ENCODE data around the gene CAMTA1. TPM values are rescaled to one million over a fixed set of nuclear protein-coding genes. Genes with fewer than 3 reads are reported as not detected.
A peak's percentile ranks its signal among the peaks of the same experiment; 100 is the strongest.

CAMTA1 gene
- total RNA-seq, 1 donor = 56.1 TPM

DNA sequence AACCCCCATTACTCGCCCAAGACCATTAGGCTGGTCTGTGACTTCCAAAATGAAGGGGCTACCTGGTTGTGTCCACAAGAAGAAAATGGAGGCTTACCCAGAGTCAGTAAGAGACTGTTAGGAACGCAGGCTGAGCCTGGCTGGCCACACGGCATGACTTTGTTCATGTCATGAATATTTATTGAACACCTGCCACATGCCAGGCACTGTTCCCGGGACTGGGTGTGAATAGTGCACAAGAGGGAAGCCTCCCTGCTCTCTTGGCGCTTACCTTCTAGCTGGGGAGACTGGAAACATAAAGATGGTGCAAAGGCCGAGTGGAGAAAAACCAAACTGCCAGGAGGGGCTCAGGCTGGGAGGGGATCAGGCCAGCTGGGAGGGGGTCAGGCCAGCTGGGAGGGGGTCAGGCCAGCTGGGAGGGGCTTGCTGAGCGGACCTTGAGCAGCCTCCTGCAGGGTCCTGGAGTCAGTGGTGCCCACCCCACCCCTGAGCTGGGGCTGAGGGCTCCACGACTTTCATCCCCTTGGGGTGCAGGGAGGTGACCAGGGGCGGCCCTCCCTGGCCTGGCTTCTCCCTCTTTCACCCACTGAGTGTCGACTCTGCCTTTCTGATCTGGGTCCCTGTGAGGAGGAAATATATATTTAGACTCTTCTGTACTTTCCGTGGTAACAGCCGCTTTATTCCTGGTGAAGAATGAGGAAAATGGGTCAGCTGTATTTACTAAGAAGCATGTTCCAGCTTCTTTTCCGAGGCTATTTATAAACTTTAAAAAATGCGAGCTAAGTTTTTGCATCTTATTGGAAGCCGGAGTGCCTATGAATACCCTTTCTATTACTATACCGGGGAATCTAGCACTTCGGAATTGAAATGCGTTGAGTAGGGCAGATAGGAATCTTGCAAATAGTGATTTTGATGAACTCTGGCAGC, 139.0 kb downstream of the CAMTA1 start:
- TF ChIP-seq, protein P1, sequence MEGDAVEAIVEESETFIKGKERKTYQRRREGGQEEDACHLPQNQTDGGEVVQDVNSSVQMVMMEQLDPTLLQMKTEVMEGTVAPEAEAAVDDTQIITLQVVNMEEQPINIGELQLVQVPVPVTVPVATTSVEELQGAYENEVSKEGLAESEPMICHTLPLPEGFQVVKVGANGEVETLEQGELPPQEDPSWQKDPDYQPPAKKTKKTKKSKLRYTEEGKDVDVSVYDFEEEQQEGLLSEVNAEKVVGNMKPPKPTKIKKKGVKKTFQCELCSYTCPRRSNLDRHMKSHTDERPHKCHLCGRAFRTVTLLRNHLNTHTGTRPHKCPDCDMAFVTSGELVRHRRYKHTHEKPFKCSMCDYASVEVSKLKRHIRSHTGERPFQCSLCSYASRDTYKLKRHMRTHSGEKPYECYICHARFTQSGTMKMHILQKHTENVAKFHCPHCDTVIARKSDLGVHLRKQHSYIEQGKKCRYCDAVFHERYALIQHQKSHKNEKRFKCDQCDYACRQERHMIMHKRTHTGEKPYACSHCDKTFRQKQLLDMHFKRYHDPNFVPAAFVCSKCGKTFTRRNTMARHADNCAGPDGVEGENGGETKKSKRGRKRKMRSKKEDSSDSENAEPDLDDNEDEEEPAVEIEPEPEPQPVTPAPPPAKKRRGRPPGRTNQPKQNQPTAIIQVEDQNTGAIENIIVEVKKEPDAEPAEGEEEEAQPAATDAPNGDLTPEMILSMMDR (IDR thresholded peaks at IDR 0.05; ENCODE audit: insufficient read depth, low read depth, low read length) = no peak
- no peak for DNase-seq (ENCODE audit: low read depth)
- no peak overlapping the region for H3K4me3 ChIP-seq (ENCODE audit: low read depth, low read length)

DNA sequence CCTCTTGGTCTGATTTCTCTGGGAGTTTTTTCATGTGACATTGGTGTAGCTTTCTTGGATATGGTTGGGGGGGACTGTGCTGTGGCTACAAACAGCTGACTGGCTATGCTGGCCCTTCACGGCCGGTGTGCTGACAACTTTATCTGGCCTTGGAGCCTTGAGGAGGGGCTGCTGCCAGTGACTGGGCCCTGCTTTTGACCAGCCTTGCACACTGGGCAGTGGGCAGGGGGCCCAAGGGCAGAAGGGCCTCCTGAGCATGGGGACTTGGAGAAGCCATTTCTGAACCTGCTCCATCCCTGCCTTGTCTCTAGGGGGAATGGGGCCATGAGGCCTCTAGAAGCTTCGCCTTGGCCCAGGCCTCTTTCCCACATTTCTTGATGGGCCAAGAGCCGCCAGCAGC, 139.6 kb downstream of the CAMTA1 start:
- no peak overlapping the region for H3K4me3 ChIP-seq (ENCODE audit: low read depth, low read length)
- DNase-seq (ENCODE audit: low read depth) = no peak
- TF ChIP-seq, protein P1 (IDR thresholded peaks at IDR 0.05; ENCODE audit: insufficient read depth, low read depth, low read length) = no peak

DNA sequence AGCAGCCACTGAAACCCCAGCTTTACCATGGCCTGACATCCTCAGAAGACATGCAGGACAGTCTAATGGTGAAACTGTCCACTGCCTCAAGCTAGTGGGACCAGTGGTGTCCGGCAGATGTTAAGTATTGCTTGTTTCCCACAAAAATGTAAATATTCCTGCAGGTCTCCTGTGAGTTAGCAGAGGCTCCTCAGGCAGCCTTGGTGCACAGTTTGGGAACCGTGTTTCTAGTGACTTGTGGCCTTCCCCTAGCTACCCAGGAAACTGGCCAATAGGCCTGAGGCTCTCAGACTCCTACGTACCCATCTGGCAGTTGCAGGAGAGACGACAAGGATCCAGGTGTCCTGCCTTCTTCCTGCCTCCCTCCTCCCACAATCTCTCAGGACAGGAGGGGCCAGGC, 142.4 kb downstream of the CAMTA1 start:
- no peak overlapping the region for H3K4me3 ChIP-seq (ENCODE audit: low read depth, low read length)
- peak; percentile 40 for DNase-seq (ENCODE audit: low read depth)
- TF ChIP-seq, protein P1 (IDR thresholded peaks at IDR 0.05; ENCODE audit: insufficient read depth, low read depth, low read length) = no peak

DNA sequence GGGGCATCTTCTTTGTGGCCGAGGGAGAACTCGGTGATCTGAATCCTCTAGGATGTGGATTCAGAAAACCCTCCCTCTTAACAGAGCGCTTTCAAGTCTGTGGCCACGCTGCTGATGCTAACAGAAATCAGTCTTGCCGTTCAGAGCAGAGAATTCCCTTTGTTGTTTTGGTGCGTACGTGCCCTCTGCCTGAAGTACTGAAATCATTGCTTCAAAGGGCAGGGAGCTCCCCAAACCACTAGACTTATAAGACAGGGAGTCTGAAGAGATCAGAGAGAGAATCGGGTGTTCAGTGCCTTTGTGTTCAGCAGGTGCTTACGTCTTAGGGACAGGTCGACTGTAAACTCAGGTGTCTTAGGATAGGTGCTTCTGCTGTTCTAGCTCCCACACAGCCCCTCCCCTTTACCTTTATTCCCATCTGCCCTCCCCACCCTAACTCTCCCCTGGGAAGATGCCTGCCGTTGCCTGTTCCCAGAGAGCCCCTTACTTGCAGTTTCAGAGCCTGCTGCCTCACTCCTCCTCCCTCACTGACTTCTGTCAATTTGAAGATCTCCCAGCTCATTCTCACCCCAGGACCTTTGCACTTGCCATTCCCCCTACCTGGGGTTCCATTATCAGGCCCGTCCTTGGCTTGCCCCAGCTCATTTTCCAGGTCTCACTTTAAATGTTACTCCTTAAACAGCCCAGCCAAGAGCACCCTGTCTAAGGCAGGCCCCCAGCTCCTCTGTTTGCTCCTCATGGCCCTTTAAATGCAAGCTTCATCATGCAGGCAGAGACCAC, 143.0 kb downstream of the CAMTA1 start:
- no peak for DNase-seq (ENCODE audit: low read depth)
- no peak overlapping the region for H3K4me3 ChIP-seq (ENCODE audit: low read depth, low read length)
- TF ChIP-seq, protein P1 (IDR thresholded peaks at IDR 0.05; ENCODE audit: insufficient read depth, low read depth, low read length) = no peak

DNA sequence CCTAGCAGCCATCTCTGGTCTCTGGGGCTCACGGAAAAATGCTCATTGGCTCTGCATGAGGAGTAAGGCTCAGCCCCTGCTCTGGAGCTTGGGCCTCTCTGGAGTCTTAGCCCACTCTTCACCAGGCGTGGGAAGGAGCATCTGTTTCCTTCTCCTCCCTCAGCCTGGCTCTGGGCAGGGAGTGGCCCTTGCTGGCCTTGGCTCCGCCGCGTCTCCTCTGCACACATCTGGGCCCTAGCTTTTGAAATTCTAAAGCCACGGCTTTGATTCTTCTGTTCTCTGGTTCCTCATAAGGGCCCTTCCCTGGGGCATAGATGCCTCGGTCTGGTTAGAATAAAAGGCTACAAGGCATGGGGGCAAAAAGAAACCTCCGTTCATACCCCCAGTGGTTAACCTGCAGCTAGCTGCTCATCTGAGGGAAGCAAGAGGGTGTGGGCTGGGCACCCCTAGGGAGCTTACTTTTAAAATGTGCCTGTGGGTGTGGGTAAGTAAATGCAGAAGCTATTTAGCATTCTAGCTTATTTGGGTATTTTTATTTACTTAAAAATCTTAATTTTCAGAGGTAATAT, 145.6 kb downstream of the CAMTA1 start:
- no peak for DNase-seq (ENCODE audit: low read depth)
- TF ChIP-seq, protein P1 (IDR thresholded peaks at IDR 0.05; ENCODE audit: insufficient read depth, low read depth, low read length) = no peak
- H3K4me3 ChIP-seq (ENCODE audit: low read depth, low read length) = no peak overlapping the region

DNA sequence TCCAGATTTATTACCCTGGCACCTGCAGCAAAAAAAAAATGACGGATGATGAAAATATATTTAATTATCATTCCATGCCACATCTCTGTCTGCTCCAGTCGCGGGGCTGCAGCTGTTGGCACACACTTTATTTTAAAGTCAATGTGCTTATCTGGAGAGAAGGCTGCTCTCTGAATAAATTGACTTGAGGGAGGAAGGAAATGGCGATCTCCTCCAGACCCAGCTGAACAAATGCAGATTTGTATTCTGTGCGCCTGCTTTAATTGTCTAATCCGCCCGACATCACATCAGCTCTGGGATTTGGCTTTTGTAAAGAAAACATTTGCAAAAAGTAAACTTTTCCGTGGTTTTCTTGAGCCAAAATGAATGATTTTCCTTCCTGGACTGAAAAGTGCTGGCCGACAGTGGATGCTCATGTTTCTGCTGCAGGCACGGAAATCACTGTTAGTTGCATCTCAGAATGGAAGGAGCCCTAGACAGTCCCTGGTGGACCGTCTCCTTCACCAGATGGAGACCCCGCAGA, 150.2 kb downstream of the CAMTA1 start:
- TF ChIP-seq, protein P1 (IDR thresholded peaks at IDR 0.05; ENCODE audit: insufficient read depth, low read depth, low read length) = no peak
- no peak for DNase-seq (ENCODE audit: low read depth)
- H3K4me3 ChIP-seq (ENCODE audit: low read depth, low read length) = no peak overlapping the region

Data from fibroblast of villous mesenchyme (primary cell).